ENCODE measurements around the gene EOMES. TPM values are rescaled to one million over a fixed set of nuclear protein-coding genes. Genes with fewer than 3 reads are reported as not detected.

Gene EOMES
- polyA plus RNA-seq, 1 experiment: not detected

DNA sequence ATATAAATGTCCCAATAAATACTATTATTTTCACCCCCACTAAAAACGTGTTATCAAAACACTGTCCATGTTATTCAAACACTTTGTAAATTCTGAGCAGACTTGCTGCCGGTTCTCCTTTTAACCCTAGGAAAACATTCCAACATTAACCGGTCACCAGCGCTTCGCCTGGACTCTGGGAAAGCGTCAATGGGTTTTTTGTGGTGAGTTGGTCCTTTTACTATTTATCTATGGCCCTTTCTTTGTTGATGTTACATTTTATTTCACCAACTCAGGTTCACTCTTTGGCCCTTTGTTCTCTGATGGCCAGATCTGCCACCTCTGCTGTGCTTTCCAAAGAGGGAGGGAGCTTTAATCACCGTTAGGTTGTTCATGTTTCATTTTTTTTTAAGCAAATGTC, 4.1 kb upstream of the EOMES start:
- Histone ChIP-seq H3K36me3 (ENCODE audit: control insufficient read depth, insufficient read depth, low read length) (no peaks in the 10 kb centered on the region), H3K27me3 (ENCODE audit: control insufficient read depth, insufficient read depth, low read length) (peaks cover 69% of the 10 kb centered on the region), H3K4me3 (ENCODE audit: low read depth, low read length) (no peak overlapping the region)
- TF ChIP-seq, protein P1, sequence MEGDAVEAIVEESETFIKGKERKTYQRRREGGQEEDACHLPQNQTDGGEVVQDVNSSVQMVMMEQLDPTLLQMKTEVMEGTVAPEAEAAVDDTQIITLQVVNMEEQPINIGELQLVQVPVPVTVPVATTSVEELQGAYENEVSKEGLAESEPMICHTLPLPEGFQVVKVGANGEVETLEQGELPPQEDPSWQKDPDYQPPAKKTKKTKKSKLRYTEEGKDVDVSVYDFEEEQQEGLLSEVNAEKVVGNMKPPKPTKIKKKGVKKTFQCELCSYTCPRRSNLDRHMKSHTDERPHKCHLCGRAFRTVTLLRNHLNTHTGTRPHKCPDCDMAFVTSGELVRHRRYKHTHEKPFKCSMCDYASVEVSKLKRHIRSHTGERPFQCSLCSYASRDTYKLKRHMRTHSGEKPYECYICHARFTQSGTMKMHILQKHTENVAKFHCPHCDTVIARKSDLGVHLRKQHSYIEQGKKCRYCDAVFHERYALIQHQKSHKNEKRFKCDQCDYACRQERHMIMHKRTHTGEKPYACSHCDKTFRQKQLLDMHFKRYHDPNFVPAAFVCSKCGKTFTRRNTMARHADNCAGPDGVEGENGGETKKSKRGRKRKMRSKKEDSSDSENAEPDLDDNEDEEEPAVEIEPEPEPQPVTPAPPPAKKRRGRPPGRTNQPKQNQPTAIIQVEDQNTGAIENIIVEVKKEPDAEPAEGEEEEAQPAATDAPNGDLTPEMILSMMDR (IDR thresholded peaks at IDR 0.05; ENCODE audit: insufficient read depth, low read depth, low read length): no peak
- CTCF ChIA-PET: interaction anchor here (1.2 kb wide), 1 partner anchor 15 kb away, joined by 4 read pairs; no protein-coding TSS in a partner anchor
- POLR2A ChIA-PET: no interaction called here
- no peak for DNase-seq (ENCODE audit: low read depth)

DNA sequence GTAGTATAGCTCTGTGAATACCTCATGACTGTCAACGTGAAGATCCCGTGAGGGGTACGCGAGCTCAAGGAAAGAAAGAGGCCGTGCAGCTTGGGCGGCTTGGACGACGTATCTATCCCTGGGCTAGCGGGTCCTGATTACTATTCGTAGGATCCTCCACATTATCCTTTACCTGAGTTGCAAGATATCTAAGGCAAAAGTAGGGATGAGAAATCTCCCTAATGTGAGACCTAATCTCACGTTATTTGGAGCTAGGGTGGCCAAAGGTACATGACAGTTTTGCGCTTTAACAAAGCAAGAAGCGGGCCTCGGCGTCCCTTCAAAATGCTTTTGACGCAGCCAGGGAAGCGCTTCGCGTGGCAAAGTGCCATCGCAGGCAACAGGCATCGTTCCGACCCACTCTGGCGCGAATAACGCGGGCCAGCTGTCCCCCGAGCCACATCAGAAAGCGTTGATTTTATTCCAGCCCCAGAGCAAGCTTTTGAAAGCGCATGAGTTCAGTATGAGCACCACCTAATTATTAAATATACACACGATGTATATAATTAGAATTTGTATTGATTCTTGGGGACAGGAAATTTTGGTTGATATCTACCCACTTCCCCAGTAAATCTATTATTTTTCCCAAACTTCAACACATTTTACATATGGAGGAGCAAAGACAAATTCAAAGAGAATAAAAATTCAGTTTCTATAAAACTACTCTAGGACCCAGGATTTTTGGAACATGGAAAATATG, 2.5 kb upstream of the EOMES start:
- POLR2A ChIA-PET: no interaction called here
- no peak overlapping the region for H3K4me3 ChIP-seq (ENCODE audit: low read depth, low read length)
- CTCF ChIA-PET: interaction anchor here (1.3 to 3.6 kb wide), 2 partner anchors 8 to 12 kb away, joined by 5 to 20 read pairs; no protein-coding TSS in a partner anchor

DNA sequence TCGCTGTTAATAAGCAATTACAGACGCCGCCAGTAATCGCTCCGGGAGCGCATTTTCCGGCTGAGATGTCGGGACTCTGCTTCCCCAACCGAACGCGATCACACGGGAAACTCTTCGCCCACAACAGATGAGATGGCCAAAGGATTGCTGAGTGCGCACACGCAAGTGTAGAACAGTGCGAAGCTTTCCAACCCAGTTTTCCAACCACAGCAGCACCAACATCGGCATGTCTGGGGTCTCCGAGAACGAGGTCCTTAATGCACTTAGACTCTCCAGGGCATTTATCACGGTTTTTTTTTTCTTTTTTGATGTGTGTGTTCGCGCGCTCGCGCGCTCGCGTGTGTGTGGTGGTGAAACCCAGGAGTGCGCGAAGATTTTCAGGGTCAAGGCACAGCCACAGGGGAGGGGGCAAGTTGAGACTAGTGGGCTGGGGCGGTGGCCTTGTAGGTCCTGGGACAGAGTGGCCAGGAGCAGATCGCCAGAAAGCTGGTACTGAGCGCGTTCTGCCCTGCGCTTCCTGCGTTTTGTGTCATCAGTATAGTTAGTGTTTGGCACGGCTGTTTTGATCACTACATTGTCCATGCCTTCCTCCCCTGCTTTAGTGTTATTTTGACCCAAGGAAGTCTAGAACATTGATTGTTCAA, 1.8 kb upstream of the EOMES start:
- no peak for DNase-seq (ENCODE audit: low read depth)
- H3K4me3 ChIP-seq (ENCODE audit: low read depth, low read length): no peak overlapping the region
- H3K27me3 ChIP-seq (ENCODE audit: control insufficient read depth, insufficient read depth, low read length): peaks cover 61% of the 10 kb centered on the region
- TF ChIP-seq, protein P1 (IDR thresholded peaks at IDR 0.05; ENCODE audit: insufficient read depth, low read depth, low read length): no peak
- POLR2A ChIA-PET: no interaction called here
- CTCF ChIA-PET: interaction anchor here (1.3 to 3.6 kb wide), 2 partner anchors 9 to 11 kb away, joined by 5 to 20 read pairs; no protein-coding TSS in a partner anchor
- no peaks in the 10 kb centered on the region for H3K36me3 ChIP-seq (ENCODE audit: control insufficient read depth, insufficient read depth, low read length)

More for the DNA sequence above, 2.5 kb upstream of the EOMES start:
- DNase-seq (ENCODE audit: low read depth): no peak
- no peaks in the 10 kb centered on the region for H3K36me3 ChIP-seq (ENCODE audit: control insufficient read depth, insufficient read depth, low read length)
- peaks cover 68% of the 10 kb centered on the region for H3K27me3 ChIP-seq (ENCODE audit: control insufficient read depth, insufficient read depth, low read length)
- TF ChIP-seq, protein P1 (IDR thresholded peaks at IDR 0.05; ENCODE audit: insufficient read depth, low read depth, low read length): no peak

DNA sequence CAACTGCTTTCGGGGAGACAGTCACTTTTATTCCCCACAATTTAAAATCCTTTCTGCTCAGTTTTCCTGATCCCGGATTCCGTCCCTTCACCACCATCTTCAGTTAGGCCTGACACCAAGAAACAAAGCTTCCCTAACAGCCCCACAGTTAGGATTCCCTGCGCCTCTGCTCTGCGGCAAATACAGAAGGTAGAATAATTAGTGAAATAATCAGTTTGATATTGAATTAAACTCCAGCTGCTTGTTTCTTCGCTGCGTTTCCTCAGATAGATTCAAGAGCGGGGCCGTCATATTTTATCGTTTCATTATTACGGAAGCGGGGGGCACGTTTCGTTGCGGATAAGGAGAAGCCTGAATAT, 1.3 kb upstream of the EOMES start:
- ChIA-PET CTCF (interaction anchor here (1.0 to 3.6 kb wide), 3 partner anchors 9 to 201 kb away, joined by 3 to 20 read pairs (median 5); no protein-coding TSS in a partner anchor), POLR2A (no interaction called here)
- H3K27me3 ChIP-seq (ENCODE audit: control insufficient read depth, insufficient read depth, low read length): peaks cover 58% of the 10 kb centered on the region
- H3K4me3 ChIP-seq (ENCODE audit: low read depth, low read length): no peak overlapping the region
- no peaks in the 10 kb centered on the region for H3K36me3 ChIP-seq (ENCODE audit: control insufficient read depth, insufficient read depth, low read length)
- DNase-seq (ENCODE audit: low read depth): no peak
- TF ChIP-seq, protein P1 (IDR thresholded peaks at IDR 0.05; ENCODE audit: insufficient read depth, low read depth, low read length): no peak

DNA sequence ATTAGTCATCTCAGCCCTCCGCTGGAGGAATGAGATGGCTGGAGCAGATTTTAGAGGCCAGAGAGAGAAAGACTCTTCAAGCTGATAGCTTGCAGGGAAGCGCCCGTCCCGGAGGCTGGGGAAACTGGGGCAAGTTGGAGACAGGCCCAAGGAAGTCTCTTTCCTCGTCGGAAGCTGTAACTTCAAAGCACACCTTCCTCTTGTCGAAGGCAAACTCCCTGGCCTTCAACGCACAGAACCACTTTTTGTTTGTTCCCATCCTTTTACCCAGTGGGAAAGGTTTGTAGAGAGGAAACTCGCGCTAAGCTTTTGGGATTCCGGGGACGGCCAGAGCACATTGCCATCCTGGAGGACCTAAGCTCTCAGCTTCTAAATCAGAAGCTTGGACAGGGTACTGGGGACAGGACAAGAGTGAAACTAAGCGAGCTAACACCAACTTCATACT, 900 bp upstream of the EOMES start:
- TF ChIP-seq, protein P1 (IDR thresholded peaks at IDR 0.05; ENCODE audit: insufficient read depth, low read depth, low read length): no peak
- Histone ChIP-seq H3K36me3 (ENCODE audit: control insufficient read depth, insufficient read depth, low read length) (no peaks in the 10 kb centered on the region), H3K4me3 (ENCODE audit: low read depth, low read length) (no peak overlapping the region), H3K27me3 (ENCODE audit: control insufficient read depth, insufficient read depth, low read length) (peaks cover 55% of the 10 kb centered on the region)
- DNase-seq (ENCODE audit: low read depth): no peak
- CTCF ChIA-PET: interaction anchor here (1.0 to 3.6 kb wide), 3 partner anchors 10 to 201 kb away, joined by 3 to 20 read pairs (median 5); no protein-coding TSS in a partner anchor
- POLR2A ChIA-PET: no interaction called here

Measured in BJ (cell line).